HEK293T (cell line): ENCODE data around the gene ZNF549.
"Not testable (repeated sequence)": the region's sequence is repeated elsewhere in the genome, so short reads cannot be mapped to it uniquely, and the experiment has no call there.

Experiments used
- CTCF ChIA-PET: fragments of 350-600 bp; formaldehyde crosslinking; extraction: SDS; loops from one replicate; lab custom pipeline; 2021; ENCODE audit warnings: antibody characterized with exemption, inconsistent platforms; lab: Yijun Ruan, JAX
- POLR2A ChIA-PET: fragments of 350-600 bp; formaldehyde crosslinking; extraction: SDS; loops from one replicate; lab custom pipeline; 2020; ENCODE audit warnings: antibody characterized with exemption, inconsistent platforms; lab: Yijun Ruan, JAX
- DNase-seq: peaks from one replicate; pipeline ENCODE4 v3.0.0; 2012; ENCODE audit warnings: mixed read lengths; ENCODE audit errors: extremely low spot score
- ARNT ChIP-seq: fragments of 450-650 bp; IDR thresholded peaks from 2 replicates; pipeline ENCODE4 v1.6.1; 2017; ENCODE audit warnings: mild to moderate bottlenecking
- BHLHE40 ChIP-seq: fragments of 450-650 bp; IDR thresholded peaks from 2 replicates; pipeline ENCODE4 v1.6.1; 2016; ENCODE audit warnings: mild to moderate bottlenecking, moderate library complexity, borderline replicate concordance
- CTBP1 ChIP-seq: fragments of 450-650 bp; IDR thresholded peaks from 2 replicates; pipeline ENCODE4 v1.6.1; 2016; ENCODE audit warnings: borderline replicate concordance
- ELF4 ChIP-seq: fragments of 450-650 bp; IDR thresholded peaks from 2 replicates; pipeline ENCODE4 v1.6.1; 2017; ENCODE audit warnings: antibody characterized with exemption
- FOXA1 ChIP-seq: fragments of 450-650 bp; IDR thresholded peaks from 2 replicates; pipeline ENCODE4 v1.6.1; 2016; ENCODE audit warnings: mild to moderate bottlenecking
- FOXK2 ChIP-seq: fragments of 450-650 bp; IDR thresholded peaks from 2 replicates; pipeline ENCODE4 v1.6.1; 2016; ENCODE audit warnings: mild to moderate bottlenecking
- FOXM1 ChIP-seq: fragments of 450-650 bp; IDR thresholded peaks from 2 replicates; pipeline ENCODE4 v1.6.1; 2017; ENCODE audit warnings: mild to moderate bottlenecking, borderline replicate concordance
- HDGF ChIP-seq: fragments of 450-650 bp; IDR thresholded peaks from 2 replicates; pipeline ENCODE4 v1.6.1; 2017; ENCODE audit warnings: antibody characterized with exemption, borderline replicate concordance
- L3MBTL2 ChIP-seq: fragments of 450-650 bp; conservative IDR thresholded peaks from 2 replicates; pipeline ENCODE4 v1.6.1; 2016; ENCODE audit warnings: mild to moderate bottlenecking
- LEF1 ChIP-seq: fragments of 450-650 bp; IDR thresholded peaks from 2 replicates; pipeline ENCODE4 v1.6.1; 2017; ENCODE audit warnings: mild to moderate bottlenecking, borderline replicate concordance
- NFRKB ChIP-seq: fragments of 450-650 bp; IDR thresholded peaks from 2 replicates; pipeline ENCODE4 v1.6.1; 2016; ENCODE audit warnings: mild to moderate bottlenecking, moderate library complexity
- PKNOX1 ChIP-seq: fragments of 450-650 bp; IDR thresholded peaks from 2 replicates; pipeline ENCODE4 v1.6.1; 2016
- SP1 ChIP-seq: fragments of 450-650 bp; IDR thresholded peaks from 2 replicates; pipeline ENCODE4 v1.6.1; 2017
- SUZ12 ChIP-seq: fragments of 450-650 bp; IDR thresholded peaks from 2 replicates; pipeline ENCODE4 v1.6.1; 2016; ENCODE audit warnings: mild to moderate bottlenecking
- TARDBP ChIP-seq: fragments of 450-650 bp; IDR thresholded peaks from 2 replicates; pipeline ENCODE4 v1.6.1; 2016
- ZNF384 ChIP-seq: fragments of 450-650 bp; IDR thresholded peaks from 2 replicates; pipeline ENCODE4 v1.6.1; 2016

ZNF549 gene

DNA sequence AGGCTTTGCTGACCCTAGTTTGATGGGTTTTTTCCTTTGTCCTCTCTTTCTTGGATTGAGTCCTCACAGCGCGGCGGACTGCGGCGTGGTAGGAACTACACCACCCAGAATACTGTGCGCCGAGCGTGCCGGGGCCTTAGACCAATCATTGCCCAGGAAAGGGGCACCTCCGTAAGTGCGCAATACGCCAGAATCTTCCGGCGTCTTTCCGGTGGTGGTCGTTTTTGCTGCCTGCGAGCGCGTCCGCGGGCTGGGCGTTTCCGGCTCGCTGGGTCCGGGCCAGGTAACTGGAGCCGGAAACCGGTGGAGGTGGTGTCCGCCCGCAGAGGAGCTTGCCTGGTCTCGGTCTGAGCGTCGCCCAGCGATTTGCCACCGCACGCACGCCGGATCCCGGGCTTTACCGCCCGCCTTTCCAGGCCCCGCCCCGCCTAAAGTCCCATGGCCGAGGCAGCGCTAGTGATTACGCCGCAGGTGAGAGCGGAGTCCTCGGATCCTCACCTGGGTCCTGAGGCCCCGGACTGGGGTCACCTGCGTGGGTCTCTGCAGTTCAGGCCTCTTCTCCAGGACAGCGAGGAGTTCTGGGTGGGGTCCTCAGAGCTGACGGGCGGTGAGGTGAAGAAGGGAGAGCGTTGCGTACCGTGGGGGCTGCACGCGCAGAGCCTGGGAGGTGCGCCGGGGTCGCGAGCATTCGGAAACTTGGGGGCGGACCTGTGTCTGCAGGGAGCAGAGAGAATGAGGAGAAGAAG, at the start of gene ZNF549:
ZNF549 (plus strand) TSS at position 221 of the 746 bp plus-strand sequence; CDS start at position 439, 218 bp downstream.
- TF ChIP-seq L3MBTL2 = peak; percentile 83
- no peak for TF ChIP-seq HDGF
- POLR2A ChIA-PET = no interaction called here
- DNase-seq = peak; percentile 89
- CTCF ChIA-PET = no interaction called here

DNA sequence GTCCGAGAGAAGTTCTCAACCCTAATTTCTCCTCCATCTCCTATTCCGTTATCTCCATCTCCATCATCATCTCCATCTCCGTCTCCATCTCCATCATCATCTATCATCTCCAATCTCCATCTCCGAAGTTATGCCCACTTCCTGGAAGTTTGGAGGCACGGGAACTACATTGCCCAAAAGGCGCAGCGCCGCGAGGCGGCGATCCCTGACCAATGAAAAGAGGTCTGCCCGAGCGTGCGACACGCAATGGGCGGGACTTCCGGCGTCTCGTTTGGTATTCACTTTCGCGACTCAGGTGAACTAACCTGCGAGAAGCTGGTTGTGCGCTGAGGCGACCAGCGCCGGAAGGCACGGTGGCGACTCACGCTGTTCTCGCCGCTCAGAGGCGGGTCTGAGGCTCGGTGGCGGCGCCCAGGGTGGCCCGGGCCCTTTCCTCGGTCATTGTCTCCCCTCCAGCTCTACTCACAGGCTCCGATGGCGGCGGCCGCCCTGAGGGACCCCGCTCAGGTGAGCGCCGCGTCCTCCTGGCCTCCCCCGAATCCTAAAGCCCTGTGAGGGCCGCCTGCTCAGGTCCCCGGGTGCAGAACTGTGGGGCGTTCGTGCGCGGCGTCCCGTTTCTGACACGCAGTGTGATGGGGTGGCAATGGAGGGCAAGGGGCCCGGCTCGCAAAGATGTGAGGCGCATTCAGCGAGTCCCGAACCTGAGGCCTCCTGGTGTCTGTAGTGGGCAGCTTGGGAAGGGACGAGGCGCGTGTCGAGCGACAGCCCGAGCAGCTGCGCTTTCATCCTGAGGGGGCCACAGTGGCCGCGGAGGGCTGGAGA, 39.5 kb upstream of the ZNF549 start, which contains the start of gene ZNF419:
ZNF419 (plus strand) TSS at position 274 of the 822 bp plus-strand sequence; CDS start at position 475, 201 bp downstream.
- CTCF ChIA-PET = not testable (repeated sequence)
- POLR2A ChIA-PET = interaction anchor here (1.3 kb wide), 1 partner anchor 12 kb away, joined by 3 read pairs; the partner anchor contains the start of gene ZNF773
- TF ChIP-seq CTBP1 (0 out of 2 replicates have a peak, but pooled peaks have one; percentile 47), ELF4 (peak; percentile 87)
- peak; percentile 88 for DNase-seq

- CTCF ChIA-PET, DNase-seq: not testable (repeated sequence)
- POLR2A ChIA-PET = interaction anchor here (1.3 kb wide), 1 partner anchor 11 kb away, joined by 3 read pairs; the partner anchor contains the start of gene ZNF773
These were observed 38.9 kb upstream of the ZNF549 start for GRCh38 chr19:57488299-57488644.

GRCh38 chr19:57499332-57499679, 27.9 kb upstream of the ZNF549 start:
- DNase-seq, CTCF ChIA-PET: not testable (repeated sequence)
- peak; percentile 77 for TF ChIP-seq CTBP1
- POLR2A ChIA-PET = interaction anchor here (1.0 kb wide), 1 partner anchor 11 kb away, joined by 3 read pairs; the partner anchor contains the start of gene ZNF419

- TF ChIP-seq L3MBTL2 (peak; percentile 62), PKNOX1 (0 out of 2 replicates have a peak, but pooled peaks have one; percentile 2)
- CTCF ChIA-PET = not testable (repeated sequence)
- peak; percentile 89 for DNase-seq
- POLR2A ChIA-PET = interaction anchor here (1.0 kb wide), 1 partner anchor 12 kb away, joined by 3 read pairs; the partner anchor contains the start of gene ZNF419
These were observed 27.3 kb upstream of the ZNF549 start, which contains the start of gene ZNF773 for GRCh38 chr19:57499680-57500395. TSS of gene ZNF773 (plus strand) at chr19:57499938. CDS start at chr19:57500081, 143 bp downstream.

- CTCF ChIA-PET, DNase-seq: not testable (repeated sequence)
- POLR2A ChIA-PET = interaction anchor here (1.0 kb wide), 1 partner anchor 13 kb away, joined by 3 read pairs; the partner anchor contains the start of gene ZNF419
These were observed 26.8 kb upstream of the ZNF549 start for GRCh38 chr19:57500400-57500799.

DNA sequence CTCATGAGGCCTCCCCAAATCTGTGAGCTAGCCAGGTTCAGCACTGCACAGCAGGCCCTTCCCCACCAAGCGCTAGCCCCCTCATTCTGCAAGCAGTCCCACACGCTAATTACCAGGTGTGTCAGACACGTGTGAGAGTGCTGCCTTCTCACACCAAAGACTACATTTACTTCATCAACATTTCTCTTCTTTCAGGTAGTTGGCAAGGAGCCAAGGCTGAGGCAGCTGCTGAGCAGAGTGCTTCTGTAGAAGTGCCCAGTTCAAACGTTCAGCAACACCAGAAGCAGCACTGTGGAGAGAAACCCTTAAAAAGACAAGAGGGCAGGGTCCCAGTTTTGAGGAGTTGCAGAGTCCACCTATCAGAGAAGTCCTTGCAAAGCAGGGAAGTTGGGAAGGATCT, 21.0 kb upstream of the ZNF549 start:
- CTCF ChIA-PET = no interaction called here
- TF ChIP-seq PKNOX1 (no peak), NFRKB (no peak), FOXM1 (no peak), CTBP1 (no peak), TARDBP (no peak), BHLHE40 (no peak), SUZ12 (no peak), ARNT (no peak), L3MBTL2 (no peak), ZNF384 (no peak), ELF4 (no peak), HDGF (no peak), FOXK2 (no peak), LEF1 (no peak), SP1 (no peak)

DNA sequence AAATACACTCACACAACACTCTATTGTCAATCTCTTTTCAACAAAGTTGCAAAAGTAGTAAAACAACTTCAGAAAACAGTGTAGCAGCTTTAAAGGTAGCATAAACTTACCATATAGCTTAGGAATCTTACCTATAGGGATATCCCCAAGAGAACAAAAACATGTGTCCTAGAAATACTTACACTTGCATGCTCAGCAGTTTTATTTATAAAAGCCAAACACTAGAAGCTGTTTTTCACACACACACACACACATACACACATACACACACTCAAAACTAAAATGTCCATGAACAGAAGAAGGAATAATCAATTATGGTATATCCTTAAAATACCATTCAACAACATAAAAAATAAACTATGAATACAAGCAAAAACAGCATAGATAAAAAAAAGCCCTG, 15.7 kb upstream of the ZNF549 start:
- POLR2A ChIA-PET = no interaction called here
- no peak for DNase-seq
- CTCF ChIA-PET = no interaction called here
- TF ChIP-seq FOXK2 (no peak), FOXM1 (no peak), ELF4 (no peak), NFRKB (no peak), FOXA1 (no peak), TARDBP (no peak), ZNF384 (no peak), CTBP1 (no peak), L3MBTL2 (no peak), ARNT (no peak), HDGF (no peak), SUZ12 (no peak), LEF1 (no peak), BHLHE40 (no peak), SP1 (no peak), PKNOX1 (no peak)

More for the DNA sequence above, 21.0 kb upstream of the ZNF549 start:
- POLR2A ChIA-PET = no interaction called here
- DNase-seq = no peak
